Testis (tissue), 3 donors: ENCODE measurements around the gene ARID1B. TPM values are rescaled to one million over a fixed set of nuclear protein-coding genes. Genes with fewer than 3 reads are reported as not detected.

Experiments
- DNase-seq: peaks from one replicate; pipeline ENCODE4 v3.0.0-alpha.2; 2019
- H3K27ac ChIP-seq, 2 donors: fragments of 200-600 bp; sonication (generic); one replicate each; pipeline ENCODE4 v1.5.1; 2019
- H3K27me3 ChIP-seq: fragments of 200-600 bp; sonication (generic); one replicate; pipeline ENCODE4 v1.5.1; 2019
- H3K36me3 ChIP-seq: fragments of 200-600 bp; sonication (generic); one replicate; pipeline ENCODE4 v1.5.1; 2017; ENCODE audit warnings: low read depth; ENCODE audit errors: missing control alignments
- H3K4me1 ChIP-seq: fragments of 200-600 bp; sonication (generic); one replicate; pipeline ENCODE4 v1.5.1; 2019
- H3K4me3 ChIP-seq, 2 donors: fragments of 200-600 bp; sonication (generic); one replicate each; pipeline ENCODE4 v1.5.1; 2017 to 2019
- H3K9me3 ChIP-seq: fragments of 200-600 bp; sonication (generic); one replicate; pipeline ENCODE4 v1.5.1; 2017
- POLR2A ChIP-seq: fragments of 450-650 bp; IDR thresholded peaks from one replicate; pipeline ENCODE4 v1.6.1; 2017; ENCODE audit warnings: antibody characterized with exemption, mild to moderate bottlenecking, moderate library complexity
- WGBS, 2 donors: methylation state at CpG; one replicate each; pipeline ENCODE4 v1.1.5; 2018; 5-methylcytosine and 5-hydroxymethylcytosine counted together
- intact Hi-C: fragments of 100-400 bp; cut with DNase I; formaldehyde crosslinking; loops from one replicate; pipeline ENCODE4 v1.15.1; 2023; ENCODE audit warnings: low total_unique reads
- polyA plus RNA-seq: library from polyadenylated mRNA; stranded (reverse); fragments of 350-450 nt; fragmentation: Illumina TruSeq; extraction: RNeasy Lipid Tissue Mini Kit (QIAGEN cat#74804); gene quantifications from one replicate; pipeline ENCODE4 v1.2.3, GENCODE V29; 2014; ENCODE audit warnings: low read depth, low replicate concordance; ENCODE audit not compliant: insufficient read depth
- total RNA-seq, 2 donors: library from RNA; depleted of rRNA; stranded (reverse); fragments of >200 nt; gene quantifications; one replicate each; pipeline ENCODE4 v1.2.3, GENCODE V29; 2016
- TF ChIP-seq, protein P1 (sequence below), 3 experiments: fragments of 450-650 bp in 2 of 3; fragments of 200-600 bp in 1 of 3; sonication (generic) in 1 of 3; IDR thresholded peaks; one replicate each; pipeline ENCODE4 v1.5.1; 2016 to 2019; ENCODE audit warnings: antibody characterized with exemption in 3 of 3, mild to moderate bottlenecking in 2 of 3, moderate library complexity in 1 of 3

The ARID1B gene
- total and polyA plus RNA-seq, 3 donors from 2014 or later, result 26.2 to 126 (median 103) TPM

DNA sequence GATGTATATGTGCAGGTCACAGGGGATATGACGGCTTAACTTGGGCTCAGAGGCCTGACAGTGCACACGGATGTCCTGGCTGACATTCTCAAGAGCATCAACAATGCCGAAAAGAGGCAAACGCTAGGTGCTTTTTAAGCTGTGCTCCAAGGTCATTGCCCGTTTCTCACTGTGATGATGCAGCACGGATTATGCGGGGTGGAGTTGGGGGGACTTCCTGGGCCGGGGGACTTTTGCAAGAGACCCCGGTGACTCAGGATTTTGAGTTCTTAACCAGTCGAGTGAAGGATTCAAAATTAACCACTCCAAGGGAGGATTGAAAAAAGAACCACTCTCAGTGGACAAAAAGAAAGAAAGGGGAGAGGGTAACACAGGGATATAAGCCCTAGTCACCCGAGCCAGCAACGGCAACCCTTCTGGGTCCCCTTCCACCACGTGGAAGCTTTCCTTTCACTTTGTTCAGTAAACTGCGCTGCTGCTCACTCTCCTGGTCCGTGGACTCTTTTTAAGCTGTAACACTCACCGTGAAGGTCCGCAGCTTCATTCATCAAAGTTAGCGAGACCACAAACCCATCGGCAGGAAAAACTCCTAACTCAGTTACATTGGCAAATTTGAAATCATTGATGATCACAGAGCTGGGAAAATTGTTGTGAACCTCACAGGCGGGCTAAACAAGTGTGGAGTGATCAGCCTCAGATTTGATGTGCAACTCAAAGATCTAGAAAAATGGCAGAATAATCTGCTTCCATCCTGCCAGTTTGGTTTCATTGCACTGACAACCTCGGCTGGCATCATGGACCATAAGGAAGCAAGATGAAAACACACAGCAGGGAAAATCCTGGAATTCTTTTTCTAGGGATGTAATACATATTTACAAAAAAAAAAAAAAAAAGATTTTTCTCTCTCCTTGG is 199.3 kb downstream of the ARID1B start:
- Histone ChIP-seq H3K4me3 (no peak overlapping the region), H3K4me1 (no peaks in the 10 kb centered on the region), H3K9me3 (no peaks in the 10 kb centered on the region), H3K27me3 (no peaks in the 10 kb centered on the region), H3K36me3 (no peaks in the 10 kb centered on the region), H3K27ac (no peak overlapping the region)
- intact Hi-C loops, result no loop called here
- no peak for DNase-seq
- TF ChIP-seq POLR2A, result no peak
- TF ChIP-seq, protein P1, sequence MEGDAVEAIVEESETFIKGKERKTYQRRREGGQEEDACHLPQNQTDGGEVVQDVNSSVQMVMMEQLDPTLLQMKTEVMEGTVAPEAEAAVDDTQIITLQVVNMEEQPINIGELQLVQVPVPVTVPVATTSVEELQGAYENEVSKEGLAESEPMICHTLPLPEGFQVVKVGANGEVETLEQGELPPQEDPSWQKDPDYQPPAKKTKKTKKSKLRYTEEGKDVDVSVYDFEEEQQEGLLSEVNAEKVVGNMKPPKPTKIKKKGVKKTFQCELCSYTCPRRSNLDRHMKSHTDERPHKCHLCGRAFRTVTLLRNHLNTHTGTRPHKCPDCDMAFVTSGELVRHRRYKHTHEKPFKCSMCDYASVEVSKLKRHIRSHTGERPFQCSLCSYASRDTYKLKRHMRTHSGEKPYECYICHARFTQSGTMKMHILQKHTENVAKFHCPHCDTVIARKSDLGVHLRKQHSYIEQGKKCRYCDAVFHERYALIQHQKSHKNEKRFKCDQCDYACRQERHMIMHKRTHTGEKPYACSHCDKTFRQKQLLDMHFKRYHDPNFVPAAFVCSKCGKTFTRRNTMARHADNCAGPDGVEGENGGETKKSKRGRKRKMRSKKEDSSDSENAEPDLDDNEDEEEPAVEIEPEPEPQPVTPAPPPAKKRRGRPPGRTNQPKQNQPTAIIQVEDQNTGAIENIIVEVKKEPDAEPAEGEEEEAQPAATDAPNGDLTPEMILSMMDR (IDR thresholded peaks at IDR 0.05), result no peak
- 62 to 76% methylated on average over 21 of the region's 21 CpGs for WGBS, 2 donors

DNA sequence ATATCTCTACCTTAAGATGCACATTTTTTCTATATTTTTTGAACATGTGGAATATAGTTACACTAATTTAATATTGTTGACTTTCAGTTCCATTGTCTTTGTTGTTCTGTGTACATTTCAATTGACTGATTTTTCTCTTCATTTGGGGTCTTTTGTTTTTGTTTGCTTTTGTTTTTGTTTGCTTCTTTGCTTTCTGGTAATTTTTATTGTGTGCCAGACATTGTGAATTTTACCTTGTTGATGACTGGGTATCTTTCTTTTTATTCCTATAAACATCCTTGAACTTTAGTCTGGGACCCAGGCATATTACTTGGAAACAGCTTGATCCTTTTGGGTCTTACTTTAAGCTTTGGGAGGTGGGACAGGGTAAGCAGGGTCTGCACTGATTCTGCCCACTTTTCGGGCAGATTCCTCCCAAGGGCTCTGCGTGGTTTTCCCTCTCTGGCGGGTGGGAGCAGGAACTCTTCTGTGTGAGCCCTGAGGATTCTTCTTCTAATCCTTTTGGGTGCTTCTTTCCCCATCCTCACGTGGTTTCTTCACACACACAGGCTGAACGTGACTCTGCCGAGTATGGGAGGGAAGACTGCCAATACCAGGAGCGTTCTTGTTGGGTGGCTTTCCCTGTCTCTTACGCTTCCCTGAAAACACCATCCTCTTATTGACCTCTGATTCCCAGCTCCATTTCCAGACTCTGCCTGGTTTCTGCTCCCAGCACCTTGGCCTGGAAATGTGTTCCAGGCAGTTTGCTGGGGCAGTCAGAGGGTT is 200.5 kb downstream of the ARID1B start:
- no peaks in the 10 kb centered on the region for H3K36me3 ChIP-seq
- no peaks in the 10 kb centered on the region for H3K4me1 ChIP-seq
- 57 to 63% methylated on average over 7 to 8 of the region's 8 CpGs for WGBS, 2 donors
- intact Hi-C loops, result no loop called here
- H3K27ac ChIP-seq, result peak overlapping the region in 1 of 2 donors; percentile 23
- peak; percentile 54 for DNase-seq
- TF ChIP-seq, protein P1 (IDR thresholded peaks at IDR 0.05), result no peak
- no peak for TF ChIP-seq POLR2A
- no peak overlapping the region for H3K4me3 ChIP-seq
- no peaks in the 10 kb centered on the region for H3K9me3 ChIP-seq
- no peaks in the 10 kb centered on the region for H3K27me3 ChIP-seq

DNA sequence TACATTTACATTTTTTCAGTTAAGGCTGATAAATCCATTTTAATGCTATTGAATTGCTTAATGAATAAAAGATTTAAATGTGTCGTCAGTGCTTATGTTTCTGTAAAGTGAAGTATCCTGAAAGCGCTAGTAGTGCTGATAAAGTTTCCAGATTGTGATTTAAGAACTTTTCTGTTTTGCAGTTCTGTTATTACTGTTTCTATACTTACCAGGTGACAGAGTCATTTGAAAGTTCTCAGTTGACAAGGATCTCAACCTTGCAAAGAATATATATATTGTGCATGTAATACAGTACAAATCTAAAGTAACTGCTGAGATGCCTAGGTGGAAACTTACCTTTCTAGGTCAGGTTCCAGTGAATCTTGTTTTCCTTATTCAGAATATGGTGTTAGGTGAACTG is 201.8 kb downstream of the ARID1B start:
- Histone ChIP-seq H3K4me3 (no peak overlapping the region), H3K27ac (no peak overlapping the region), H3K4me1 (peaks cover 6% of the 10 kb centered on the region), H3K27me3 (no peaks in the 10 kb centered on the region), H3K9me3 (no peaks in the 10 kb centered on the region), H3K36me3 (no peaks in the 10 kb centered on the region)
- TF ChIP-seq, protein P1 (IDR thresholded peaks at IDR 0.05), result no peak
- TF ChIP-seq POLR2A, result no peak
- WGBS, 2 donors, result 96 to 98% methylated on average over 2 of the region's 2 CpGs
- no peak for DNase-seq
- intact Hi-C loops, result no loop called here

DNA sequence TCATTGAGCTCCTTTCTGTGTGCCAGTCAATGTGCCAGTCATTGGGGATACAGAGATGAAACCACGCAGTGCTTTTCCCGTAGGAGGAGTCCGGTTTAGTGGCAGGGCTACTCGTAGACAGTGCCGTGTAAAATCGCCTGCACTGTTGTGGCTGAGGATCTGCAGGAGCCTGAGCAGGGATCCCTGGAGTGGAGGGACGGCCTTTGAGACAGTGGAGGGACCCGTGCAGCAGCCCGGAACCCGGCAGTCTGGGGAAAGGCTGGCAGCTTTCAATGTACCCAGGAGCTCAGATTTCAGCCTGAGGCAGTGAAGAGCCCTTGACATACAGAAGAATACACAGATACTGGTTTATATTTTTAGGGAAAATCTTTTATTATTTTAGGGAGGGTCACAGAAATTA is 203.3 kb downstream of the ARID1B start:
- H3K9me3 ChIP-seq, result no peaks in the 10 kb centered on the region
- TF ChIP-seq, protein P1 (IDR thresholded peaks at IDR 0.05), result no peak
- TF ChIP-seq POLR2A, result no peak
- no peak for DNase-seq
- no peaks in the 10 kb centered on the region for H3K27me3 ChIP-seq
- H3K27ac ChIP-seq, result no peak overlapping the region
- H3K4me1 ChIP-seq, result peaks cover 8% of the 10 kb centered on the region
- no peak overlapping the region for H3K4me3 ChIP-seq
- WGBS, 2 donors, result 90 to 98% methylated on average over 9 to 10 of the region's 10 CpGs
- no peaks in the 10 kb centered on the region for H3K36me3 ChIP-seq
- intact Hi-C loops, result no loop called here
